GM12865 (cell line): ENCODE data around the gene CDHR4.
A peak's percentile ranks its signal among the peaks of the same experiment; 100 is the strongest.

Source experiments
- DNase-seq: peaks from one replicate; pipeline ENCODE4 v3.0.0; 2010; ENCODE audit warnings: low read depth
- H3K4me3 ChIP-seq: 2 replicates; pipeline ENCODE4 v1.5.1; 2011; ENCODE audit warnings: mild to moderate bottlenecking, low read depth, low read length, control low read depth
- TF ChIP-seq, protein P1 (sequence below): IDR thresholded peaks from 2 replicates; pipeline ENCODE4 v1.5.1; 2011; ENCODE audit warnings: low read length, control low read depth, low read depth, inconsistent platforms; ENCODE audit not compliant: insufficient read depth; ENCODE audit errors: missing control alignments

The CDHR4 gene

DNA sequence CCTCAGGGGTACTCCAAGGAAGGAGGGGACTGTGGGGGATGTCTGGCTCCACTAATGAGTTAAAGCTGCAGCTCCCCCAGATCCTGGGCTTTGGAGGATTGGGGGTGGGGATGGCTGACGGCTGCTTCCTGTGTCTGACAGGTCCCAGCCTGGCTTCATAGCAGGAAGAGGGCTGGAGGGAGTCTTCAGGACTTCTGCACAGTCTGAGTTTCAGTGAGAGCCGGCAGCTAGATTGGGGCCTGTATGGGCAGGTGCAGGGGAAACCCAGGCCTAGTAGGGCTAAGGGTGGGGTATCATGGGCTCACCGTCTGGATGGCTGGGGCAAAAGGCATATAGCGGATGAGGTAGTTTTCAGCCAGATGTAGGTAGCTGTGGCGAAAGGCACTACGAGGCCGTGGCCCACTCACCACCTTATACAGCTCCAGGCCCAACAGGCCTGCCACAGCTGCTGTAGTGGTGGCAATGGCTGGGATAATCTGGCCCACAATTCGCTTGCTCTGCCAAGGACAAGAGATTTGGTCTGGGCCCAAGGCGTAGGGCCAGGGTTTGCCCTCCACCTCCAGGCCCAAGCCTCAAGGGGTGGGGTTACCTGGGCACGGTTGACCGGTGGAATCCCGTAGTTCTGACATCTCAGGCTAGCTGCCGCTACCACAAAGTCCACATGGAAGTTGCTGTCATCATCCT lies 7.9 kb upstream of the CDHR4 start:
- H3K4me3 ChIP-seq: no peak overlapping the region
- TF ChIP-seq, protein P1, sequence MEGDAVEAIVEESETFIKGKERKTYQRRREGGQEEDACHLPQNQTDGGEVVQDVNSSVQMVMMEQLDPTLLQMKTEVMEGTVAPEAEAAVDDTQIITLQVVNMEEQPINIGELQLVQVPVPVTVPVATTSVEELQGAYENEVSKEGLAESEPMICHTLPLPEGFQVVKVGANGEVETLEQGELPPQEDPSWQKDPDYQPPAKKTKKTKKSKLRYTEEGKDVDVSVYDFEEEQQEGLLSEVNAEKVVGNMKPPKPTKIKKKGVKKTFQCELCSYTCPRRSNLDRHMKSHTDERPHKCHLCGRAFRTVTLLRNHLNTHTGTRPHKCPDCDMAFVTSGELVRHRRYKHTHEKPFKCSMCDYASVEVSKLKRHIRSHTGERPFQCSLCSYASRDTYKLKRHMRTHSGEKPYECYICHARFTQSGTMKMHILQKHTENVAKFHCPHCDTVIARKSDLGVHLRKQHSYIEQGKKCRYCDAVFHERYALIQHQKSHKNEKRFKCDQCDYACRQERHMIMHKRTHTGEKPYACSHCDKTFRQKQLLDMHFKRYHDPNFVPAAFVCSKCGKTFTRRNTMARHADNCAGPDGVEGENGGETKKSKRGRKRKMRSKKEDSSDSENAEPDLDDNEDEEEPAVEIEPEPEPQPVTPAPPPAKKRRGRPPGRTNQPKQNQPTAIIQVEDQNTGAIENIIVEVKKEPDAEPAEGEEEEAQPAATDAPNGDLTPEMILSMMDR: no peak
- peak; percentile 64 for DNase-seq

DNA sequence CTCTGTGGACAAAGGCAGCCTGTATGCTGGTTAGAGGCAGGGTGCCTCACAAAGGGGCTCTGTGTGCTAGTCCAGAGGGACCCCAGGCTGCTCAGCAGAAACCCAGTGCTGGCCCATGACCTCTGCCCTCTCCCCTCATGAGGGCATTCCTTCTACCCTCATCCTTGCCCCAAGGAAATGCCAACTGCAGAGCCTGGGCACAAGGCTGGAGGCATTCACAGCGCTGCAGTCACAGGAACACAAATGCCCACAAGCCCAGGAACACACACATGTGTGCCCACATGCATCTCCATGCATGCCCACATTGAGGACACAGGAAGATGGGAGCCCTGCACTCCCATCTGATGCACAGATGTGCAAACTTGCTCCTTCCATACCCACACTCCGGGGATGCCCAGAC lies 7.2 kb upstream of the CDHR4 start:
- TF ChIP-seq, protein P1: no peak
- DNase-seq: no peak
- peak overlapping the region; percentile 10; the same call in 1 of the 2 replicates for H3K4me3 ChIP-seq

DNA sequence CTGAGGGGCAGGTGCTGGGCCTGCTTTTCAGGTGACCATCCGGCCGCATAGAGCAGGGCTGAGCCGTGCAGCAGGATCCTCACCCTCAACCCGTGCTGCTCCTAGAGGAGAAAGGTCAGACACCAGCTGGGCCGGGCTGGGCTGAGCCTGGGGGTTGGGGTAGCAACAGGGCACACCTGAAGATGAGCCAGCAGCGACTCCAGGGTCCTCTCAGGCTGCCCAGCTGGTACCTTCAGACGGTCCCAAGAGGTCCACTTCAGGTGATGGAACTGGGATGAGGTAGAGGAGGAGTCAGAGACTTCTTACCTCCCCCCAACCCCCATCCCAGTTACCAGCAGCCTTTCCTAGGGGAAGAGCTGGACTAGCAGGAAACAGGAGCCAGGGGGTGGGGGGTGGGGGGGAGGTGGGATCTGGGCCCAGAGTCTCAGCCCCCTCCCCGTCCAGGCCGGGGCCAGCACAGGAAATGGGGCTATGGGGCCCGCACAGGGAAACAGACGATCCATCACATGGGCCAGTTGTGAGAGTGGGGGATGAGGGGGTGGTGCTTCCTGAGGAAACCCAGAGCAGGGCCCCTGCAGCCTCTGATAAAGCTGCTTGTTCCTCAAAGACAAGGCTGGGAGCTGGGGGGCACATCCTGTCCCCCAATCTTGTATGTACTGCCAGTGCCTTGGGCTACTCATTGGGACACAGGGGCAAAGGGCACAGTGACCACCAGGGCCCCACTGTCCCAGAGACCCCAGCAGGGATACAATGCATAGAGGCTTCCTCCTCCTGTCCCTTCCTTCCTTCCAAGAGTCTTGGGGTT lies 6.4 kb upstream of the CDHR4 start:
- peak; percentile 61 for DNase-seq
- H3K4me3 ChIP-seq: peak overlapping the region; percentile 21
- TF ChIP-seq, protein P1: no peak

DNA sequence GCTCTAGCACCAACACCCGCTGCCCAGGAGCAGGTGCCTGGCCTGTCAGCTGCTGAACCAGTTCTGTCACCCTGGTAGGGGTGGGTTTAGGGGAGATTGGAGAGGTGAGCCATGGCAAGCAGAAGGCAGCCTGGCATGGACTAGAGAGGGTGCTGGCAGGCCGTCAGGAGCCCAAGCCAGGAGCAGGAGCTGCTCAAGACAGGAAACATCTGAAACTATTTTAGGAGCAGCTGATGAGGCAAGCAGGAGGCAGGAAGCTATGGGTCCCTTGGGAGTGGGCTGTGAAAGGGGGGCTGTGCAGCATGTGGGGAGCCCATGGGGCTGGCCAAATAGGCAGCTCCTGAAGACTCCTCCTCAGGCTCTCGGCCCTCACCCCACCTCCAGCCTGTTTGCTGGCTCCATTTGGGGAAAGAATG lies 5.7 kb upstream of the CDHR4 start:
- DNase-seq: peak; percentile 58
- TF ChIP-seq, protein P1: no peak

DNA sequence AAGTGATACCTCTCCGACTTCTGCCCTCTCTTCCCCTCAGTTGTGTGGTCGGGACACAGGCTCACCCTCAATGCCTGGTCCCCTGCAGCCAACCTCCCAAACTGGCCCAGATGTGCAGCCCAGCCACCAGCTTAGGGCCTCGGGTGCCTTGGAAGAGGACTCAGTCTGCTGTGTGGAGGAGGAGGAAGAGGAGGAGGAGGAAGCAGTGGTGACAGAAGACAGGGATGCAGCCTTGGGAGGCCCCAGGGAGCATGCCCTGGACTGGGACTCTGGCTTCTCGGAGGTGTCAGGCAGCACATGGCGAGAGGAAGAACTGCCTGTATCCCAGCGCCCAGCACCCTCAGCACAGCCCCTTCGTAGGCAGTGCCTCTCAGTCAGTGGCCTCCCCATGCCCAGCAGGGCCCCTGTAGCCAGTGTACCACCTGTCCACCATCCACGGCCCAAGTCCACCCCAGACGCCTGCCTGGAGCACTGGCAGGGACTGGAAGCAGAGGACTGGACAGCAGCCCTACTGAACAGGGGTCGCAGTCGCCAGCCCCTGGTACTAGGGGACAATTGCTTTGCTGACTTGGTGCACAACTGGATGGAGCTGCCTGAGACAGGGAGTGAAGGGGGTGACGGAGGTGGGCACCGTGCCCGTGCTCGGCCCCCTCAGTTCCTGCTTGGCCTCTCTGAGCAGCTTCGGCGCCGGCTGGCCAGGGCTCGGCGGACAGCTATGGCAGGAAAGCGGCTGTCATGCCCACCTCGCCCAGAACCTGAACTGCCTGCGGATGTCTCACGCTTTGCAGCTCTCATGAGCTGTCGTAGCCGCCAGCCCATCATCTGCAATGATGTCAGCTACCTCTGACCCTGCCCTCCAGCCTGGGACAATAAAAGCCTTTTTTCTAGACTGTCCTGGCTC lies 4.7 kb upstream of the CDHR4 start:
- peak overlapping the region; percentile 89 for H3K4me3 ChIP-seq
- no peak for DNase-seq
- TF ChIP-seq, protein P1: no peak

More for the DNA sequence above, 5.7 kb upstream of the CDHR4 start:
- peak overlapping the region; percentile 21; the same call in 1 of the 2 replicates for H3K4me3 ChIP-seq

DNA sequence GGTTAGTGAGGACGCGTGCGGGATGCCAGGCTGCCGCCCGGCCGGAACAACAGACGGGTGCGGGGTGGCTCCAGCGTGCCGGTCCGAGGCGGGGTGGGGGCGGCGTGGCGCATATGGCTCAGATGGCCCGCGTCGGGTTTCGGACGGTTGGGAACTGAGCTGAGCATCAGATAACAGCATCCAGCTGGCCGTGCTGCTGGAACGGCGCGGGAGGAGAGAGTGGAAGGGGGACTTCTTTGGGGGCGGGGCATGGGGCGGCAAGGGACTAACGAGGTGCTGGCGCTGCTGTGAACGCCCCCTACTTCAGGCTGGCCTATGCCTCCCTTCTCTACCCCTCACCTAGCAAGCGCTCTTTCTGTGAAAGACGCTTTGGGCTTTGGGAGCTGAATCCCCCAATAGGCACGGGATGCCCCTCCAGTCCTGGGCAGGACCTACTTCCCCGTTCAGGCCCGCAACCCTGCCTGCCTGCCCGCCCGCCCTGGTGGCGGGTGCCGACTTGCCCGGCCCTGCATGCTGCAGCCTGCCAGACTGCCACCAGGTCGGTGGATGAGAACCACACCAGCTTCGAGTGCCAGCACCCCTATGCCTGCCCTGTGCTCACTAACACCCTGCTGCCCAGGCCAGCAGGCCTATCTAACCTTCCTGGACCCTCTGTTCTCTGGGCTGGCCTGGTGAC lies 3.9 kb upstream of the CDHR4 start:
- TF ChIP-seq, protein P1: no peak
- H3K4me3 ChIP-seq: peak overlapping the region; percentile 89
- peak; percentile 51 for DNase-seq
